Stomach (tissue), 9 donors: ENCODE results near the gene LITAFD. TPM values are rescaled to one million over a fixed set of nuclear protein-coding genes. Genes with fewer than 3 reads are reported as not detected.

Experiments used
- DNase-seq, 2 donors: peaks; one replicate each; pipeline versions ENCODE4 v3.0.0 to v3.0.0-alpha.2; 2013 to 2019
- H3K27ac ChIP-seq, 5 donors: fragments of 200-600 bp in 4 of 5; sonication (generic) in 4 of 5; one replicate each; pipeline ENCODE4 v1.5.1; 2013 to 2019; ENCODE audit warnings: mild to moderate bottlenecking in 1 of 5, moderate library complexity in 1 of 5
- H3K27me3 ChIP-seq, 3 donors: fragments of 200-600 bp; sonication (generic); one replicate each; pipeline ENCODE4 v1.5.1; 2017 to 2019; ENCODE audit warnings: mixed run types in 1 of 3
- H3K36me3 ChIP-seq, 4 donors: fragments of 200-600 bp; sonication (generic); 1 replicate in 3 of 4; 2 replicates in 1 of 4; pipeline ENCODE4 v1.5.1; 2016 to 2019
- H3K4me1 ChIP-seq, 4 donors: fragments of 200-600 bp; sonication (generic); one replicate each; pipeline ENCODE4 v1.5.1; 2016 to 2019
- H3K4me3 ChIP-seq, 4 donors: fragments of 200-600 bp; sonication (generic) in 3 of 4; one replicate each; pipeline ENCODE4 v1.5.1; 2016 to 2019; ENCODE audit warnings: mild to moderate bottlenecking in 1 of 4
- H3K9me3 ChIP-seq, 4 donors: fragments of 200-600 bp; sonication (generic); one replicate each; pipeline ENCODE4 v1.5.1; 2016 to 2019
- EP300 ChIP-seq: sonication (generic); formaldehyde crosslinking; IDR thresholded peaks from one replicate; pipeline ENCODE4 v1.6.1; 2017; ENCODE audit warnings: antibody characterized with exemption
- POLR2A ChIP-seq, 4 donors: fragments of 450-650 bp; IDR thresholded peaks; one replicate each; pipeline ENCODE4 v1.6.1; 2016; ENCODE audit warnings: antibody characterized with exemption in 4 of 4, control low read depth in 2 of 4, mild to moderate bottlenecking in 1 of 4, moderate library complexity in 1 of 4
- POLR2AphosphoS5 ChIP-seq, 3 donors: sonication (generic); formaldehyde crosslinking; IDR thresholded peaks; one replicate each; pipeline ENCODE4 v1.6.1; 2016; ENCODE audit warnings: antibody characterized with exemption in 3 of 3
- WGBS, 5 donors: extraction: QIAGEN DNeasy Blood & Tissue Kit in 3 of 5; methylation state at CpG; one replicate each; pipeline versions ENCODE4 v1.1.5 to v1.1.7; 2013 to 2018; 5-methylcytosine and 5-hydroxymethylcytosine counted together
- intact Hi-C: fragments of 100-400 bp; cut with DNase I; formaldehyde crosslinking; loops from one replicate; pipeline ENCODE4 v1.15.1; 2023; ENCODE audit warnings: low total_unique reads
- polyA plus RNA-seq, 3 donors: library from polyadenylated mRNA; stranded (reverse); fragments of 200-250 nt; gene quantifications; one replicate each; pipeline ENCODE4 v1.2.3, GENCODE V29; 2013
- total RNA-seq, 5 donors: library from RNA; depleted of rRNA; stranded (reverse); fragments of >200 nt; gene quantifications; one replicate each; pipeline versions ENCODE4 v1.1.0 to v1.2.3, GENCODE V29; 2014 to 2016
- TF ChIP-seq, protein P1 (sequence below), 7 experiments: fragments of 450-650 bp in 4 of 7; fragments of 200-600 bp in 3 of 7; sonication (generic) in 3 of 7; IDR thresholded peaks; one replicate each; pipeline ENCODE4 v1.5.1; 2016 to 2019; ENCODE audit warnings: antibody characterized with exemption in 7 of 7, control low read depth in 2 of 7, mild to moderate bottlenecking in 1 of 7
- donor health status: healthy with polysubstance abuse.
- donor health status: Bipolar disorder and iron deficiency.
- donor health status: healthy.

Gene LITAFD
- total and polyA plus RNA-seq, 8 donors: not detected

- Histone ChIP-seq H3K9me3 (no peaks in the 10 kb centered on the region), H3K27me3 (no peaks in the 10 kb centered on the region), H3K4me3 (peak overlapping the region; percentile 61 to 76 (median 70)), H3K36me3 (no peaks in the 10 kb centered on the region), H3K4me1 (peaks cover 59 to 92% (median 84%) of the 10 kb centered on the region in 4 donors), H3K27ac (peak overlapping the region; percentile 86 to 95 (median 91))
- intact Hi-C loops: no loop called here
- TF ChIP-seq POLR2A (IDR thresholded peaks at IDR 0.05) (no peak), EP300 (no peak), POLR2AphosphoS5 (IDR thresholded peaks at IDR 0.05) (peak; percentile 28 to 42 (median 41))
- TF ChIP-seq, protein P1, sequence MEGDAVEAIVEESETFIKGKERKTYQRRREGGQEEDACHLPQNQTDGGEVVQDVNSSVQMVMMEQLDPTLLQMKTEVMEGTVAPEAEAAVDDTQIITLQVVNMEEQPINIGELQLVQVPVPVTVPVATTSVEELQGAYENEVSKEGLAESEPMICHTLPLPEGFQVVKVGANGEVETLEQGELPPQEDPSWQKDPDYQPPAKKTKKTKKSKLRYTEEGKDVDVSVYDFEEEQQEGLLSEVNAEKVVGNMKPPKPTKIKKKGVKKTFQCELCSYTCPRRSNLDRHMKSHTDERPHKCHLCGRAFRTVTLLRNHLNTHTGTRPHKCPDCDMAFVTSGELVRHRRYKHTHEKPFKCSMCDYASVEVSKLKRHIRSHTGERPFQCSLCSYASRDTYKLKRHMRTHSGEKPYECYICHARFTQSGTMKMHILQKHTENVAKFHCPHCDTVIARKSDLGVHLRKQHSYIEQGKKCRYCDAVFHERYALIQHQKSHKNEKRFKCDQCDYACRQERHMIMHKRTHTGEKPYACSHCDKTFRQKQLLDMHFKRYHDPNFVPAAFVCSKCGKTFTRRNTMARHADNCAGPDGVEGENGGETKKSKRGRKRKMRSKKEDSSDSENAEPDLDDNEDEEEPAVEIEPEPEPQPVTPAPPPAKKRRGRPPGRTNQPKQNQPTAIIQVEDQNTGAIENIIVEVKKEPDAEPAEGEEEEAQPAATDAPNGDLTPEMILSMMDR (IDR thresholded peaks at IDR 0.05): no peak
- DNase-seq: peak; percentile 49 to 85
- WGBS, 5 donors: 19 to 31% (median 22%) methylated on average over 23 to 30 of the region's 30 CpGs
Observed at GRCh38 chr16:8866118-8866883, 15.8 kb upstream of the LITAFD start.

DNA sequence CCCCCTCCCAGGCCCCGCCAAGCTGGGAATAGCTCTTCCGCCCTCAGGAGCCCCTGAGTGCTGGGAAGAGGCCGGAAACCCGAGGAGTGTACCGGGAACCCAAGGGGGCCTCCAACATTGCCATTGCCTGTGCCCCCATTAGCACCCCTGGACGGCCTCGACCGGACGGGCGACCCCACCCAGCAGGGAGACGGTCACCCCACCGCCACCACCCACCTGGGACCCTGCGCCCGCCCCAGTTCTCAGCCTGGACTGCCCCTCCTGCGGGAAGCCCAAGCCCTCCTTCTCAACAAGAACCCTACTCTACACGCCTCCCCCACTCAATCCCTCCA is 15.3 kb upstream of the LITAFD start:
- Histone ChIP-seq H3K36me3 (no peaks in the 10 kb centered on the region), H3K4me3 (peak overlapping the region; percentile 61 to 76 (median 70)), H3K9me3 (no peaks in the 10 kb centered on the region), H3K27me3 (no peaks in the 10 kb centered on the region), H3K27ac (peak overlapping the region; percentile 86 to 95 (median 91)), H3K4me1 (peaks cover 53 to 91% (median 78%) of the 10 kb centered on the region in 4 donors)
- WGBS, 5 donors: 10 to 24% (median 12%) methylated on average over 7 to 16 of the region's 16 CpGs
- no peak for DNase-seq
- TF ChIP-seq POLR2AphosphoS5 (IDR thresholded peaks at IDR 0.05) (no peak), EP300 (no peak), POLR2A (IDR thresholded peaks at IDR 0.05) (no peak)
- TF ChIP-seq, protein P1 (IDR thresholded peaks at IDR 0.05): no peak
- intact Hi-C loops: no loop called here

- Histone ChIP-seq H3K27me3 (no peaks in the 10 kb centered on the region), H3K4me3 (peak overlapping the region; percentile 61 to 76 (median 70)), H3K36me3 (no peaks in the 10 kb centered on the region), H3K9me3 (no peaks in the 10 kb centered on the region), H3K4me1 (peaks cover 48 to 86% (median 73%) of the 10 kb centered on the region in 4 donors), H3K27ac (peak overlapping the region; percentile 86 to 95 (median 91))
- 0 to 6% (median 2%) methylated on average over 28 to 35 of the region's 35 CpGs for WGBS, 5 donors
- intact Hi-C loops: no loop called here
- no peak for TF ChIP-seq EP300
- TF ChIP-seq, protein P1 (IDR thresholded peaks at IDR 0.05): no peak
- TF ChIP-seq POLR2A (IDR thresholded peaks at IDR 0.05): no peak
- TF ChIP-seq POLR2AphosphoS5 (IDR thresholded peaks at IDR 0.05): no peak
- DNase-seq: peak; percentile 62 to 77
Observed at GRCh38 chr16:8867216-8867931, 14.8 kb upstream of the LITAFD start.

DNA sequence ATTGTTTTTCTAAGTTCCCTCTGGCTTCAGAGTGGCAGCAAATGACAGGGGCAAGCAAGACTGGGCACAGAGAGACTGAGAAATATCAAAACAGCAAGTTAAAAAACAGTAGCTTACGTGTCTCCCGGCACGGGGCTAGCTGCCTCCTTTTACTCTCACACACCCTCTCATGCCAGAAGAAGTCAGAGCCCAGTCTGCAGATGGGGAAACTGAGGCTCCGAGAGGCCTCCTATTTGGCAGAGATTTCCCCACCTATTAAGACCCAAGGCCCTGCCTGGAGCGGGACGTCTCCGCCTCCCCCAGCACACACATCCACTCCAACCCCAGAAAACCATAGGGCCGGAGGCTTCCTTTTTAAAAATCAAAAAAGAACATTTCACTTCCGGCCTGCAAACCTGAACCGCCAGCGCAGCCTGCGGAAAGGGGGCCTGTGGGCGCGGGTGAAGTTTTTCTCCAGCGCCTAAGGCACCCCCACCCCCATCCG is 14.2 kb upstream of the LITAFD start:
- 0 to 1% (median 0%) methylated on average over 16 of the region's 16 CpGs for WGBS, 5 donors
- no peaks in the 10 kb centered on the region for H3K27me3 ChIP-seq
- DNase-seq: no peak
- peak overlapping the region; percentile 61 to 76 (median 70) for H3K4me3 ChIP-seq
- H3K36me3 ChIP-seq: no peaks in the 10 kb centered on the region
- H3K4me1 ChIP-seq: peaks cover 42 to 80% (median 67%) of the 10 kb centered on the region in 4 donors
- peak overlapping the region; percentile 86 to 95 (median 91) for H3K27ac ChIP-seq
- intact Hi-C loops: no loop called here
- TF ChIP-seq POLR2AphosphoS5 (IDR thresholded peaks at IDR 0.05) (no peak), EP300 (no peak)
- no peaks in the 10 kb centered on the region for H3K9me3 ChIP-seq
